HEK293 (cell line): ENCODE results near the gene TADA3.

Source experiments
- CTCF ChIA-PET: fragments of 350-600 bp; formaldehyde crosslinking; extraction: SDS; loops from one replicate; lab custom pipeline; 2021; ENCODE audit warnings: antibody characterized with exemption; lab: Yijun Ruan, JAX
- POLR2A ChIA-PET: fragments of 300-600 bp; formaldehyde crosslinking; extraction: SDS; loops from one replicate; lab custom pipeline; 2020; ENCODE audit warnings: antibody characterized with exemption, inconsistent platforms; lab: Yijun Ruan, JAX
- H3K27ac ChIP-seq: fragments of 200-500 bp; sonication (Bioruptor generic); 2 replicates; pipeline ENCODE4 v1.5.1; 2014; ENCODE audit warnings: low read depth, low read length, control low read depth, inconsistent platforms; ENCODE audit errors: extremely low read depth
- H3K36me3 ChIP-seq, 2 experiments: fragments of 200-500 bp in 1 of 2; sonication (Bioruptor generic) in 1 of 2; 1 replicate in 1 of 2; 2 replicates in 1 of 2; pipeline ENCODE4 v1.5.1; 2014 to 2017; ENCODE audit warnings: inconsistent platforms in 2 of 2, low read length in 2 of 2; ENCODE audit not compliant: control insufficient read depth in 2 of 2, insufficient read depth in 1 of 2
- H3K4me1 ChIP-seq: fragments of 200-500 bp; sonication (Bioruptor generic); 2 replicates; pipeline ENCODE4 v1.5.1; 2014; ENCODE audit warnings: mild to moderate bottlenecking, low read length, inconsistent platforms; ENCODE audit not compliant: control insufficient read depth, insufficient read depth
- H3K4me3 ChIP-seq: 2 replicates; pipeline ENCODE4 v1.5.1; 2011; ENCODE audit warnings: low read depth, mild to moderate bottlenecking, control low read depth, low read length, moderate library complexity
- H3K9me3 ChIP-seq: fragments of 200-500 bp; sonication (Bioruptor generic); 2 replicates; pipeline ENCODE4 v1.5.1; 2014; ENCODE audit warnings: low read depth, low read length, inconsistent platforms; ENCODE audit not compliant: control insufficient read depth, insufficient read depth
- CTCF ChIP-seq: fragments of 450-650 bp; formaldehyde crosslinking; IDR thresholded peaks from 2 replicates; pipeline ENCODE4 v1.5.1; 2016; ENCODE audit warnings: missing biosample characterization, missing genetic modification characterization
- PRDM1 ChIP-seq: fragments of 450-650 bp; formaldehyde crosslinking; IDR thresholded peaks from 2 replicates; pipeline ENCODE4; 2016; ENCODE audit warnings: missing biosample characterization, missing genetic modification characterization
- SCRT2 ChIP-seq: fragments of 450-650 bp; formaldehyde crosslinking; IDR thresholded peaks from 2 replicates; pipeline ENCODE4 v1.5.1; 2016; ENCODE audit warnings: missing biosample characterization, missing genetic modification characterization
- WT1 ChIP-seq: fragments of 450-650 bp; formaldehyde crosslinking; IDR thresholded peaks from 2 replicates; pipeline ENCODE4 v1.5.1; 2016; ENCODE audit warnings: missing biosample characterization, missing genetic modification characterization
- ZBTB10 ChIP-seq: fragments of 450-650 bp; formaldehyde crosslinking; IDR thresholded peaks from 2 replicates; pipeline ENCODE4 v1.5.1; 2016; ENCODE audit warnings: missing biosample characterization, missing genetic modification characterization
- ZNF155 ChIP-seq: fragments of 450-650 bp; formaldehyde crosslinking; IDR thresholded peaks from 2 replicates; pipeline ENCODE4 v1.5.1; 2016; ENCODE audit warnings: missing biosample characterization, missing genetic modification characterization
- ZNF169 ChIP-seq: fragments of 450-650 bp; formaldehyde crosslinking; IDR thresholded peaks from 2 replicates; pipeline ENCODE4 v1.5.1; 2016; ENCODE audit warnings: missing biosample characterization, missing genetic modification characterization
- ZNF350 ChIP-seq: fragments of 450-650 bp; formaldehyde crosslinking; IDR thresholded peaks from 2 replicates; pipeline ENCODE4 v1.5.0; 2017; ENCODE audit warnings: missing biosample characterization, mild to moderate bottlenecking, missing genetic modification characterization
- ZNF501 ChIP-seq: fragments of 450-650 bp; formaldehyde crosslinking; IDR thresholded peaks from 2 replicates; pipeline ENCODE4 v1.5.1; 2016; ENCODE audit warnings: missing biosample characterization, missing genetic modification characterization
- ZNF600 ChIP-seq: fragments of 450-650 bp; formaldehyde crosslinking; IDR thresholded peaks from 2 replicates; pipeline ENCODE4 v1.5.1; 2016; ENCODE audit warnings: missing biosample characterization, missing genetic modification characterization
- ZNF645 ChIP-seq: fragments of 450-650 bp; formaldehyde crosslinking; IDR thresholded peaks from 2 replicates; pipeline ENCODE4; 2016; ENCODE audit warnings: missing biosample characterization, missing genetic modification characterization
- ZNF777 ChIP-seq: fragments of 450-650 bp; formaldehyde crosslinking; IDR thresholded peaks from 2 replicates; pipeline ENCODE4 v1.5.1; 2017; ENCODE audit warnings: missing biosample characterization, missing genetic modification characterization, borderline replicate concordance
- ZNF792 ChIP-seq: fragments of 450-650 bp; formaldehyde crosslinking; IDR thresholded peaks from 2 replicates; pipeline ENCODE4 v1.5.1; 2016; ENCODE audit warnings: missing biosample characterization, missing genetic modification characterization
- ZNF837 ChIP-seq: fragments of 450-650 bp; formaldehyde crosslinking; IDR thresholded peaks from 2 replicates; pipeline ENCODE4 v1.5.1; 2016; ENCODE audit warnings: missing biosample characterization, missing genetic modification characterization

Gene TADA3

GRCh38 chr3:9791127-9791526 lies 1.1 kb downstream of the TADA3 start:
- no peaks in the 10 kb centered on the region for H3K4me1 ChIP-seq
- H3K9me3 ChIP-seq: no peaks in the 10 kb centered on the region
- peaks cover 10 to 60% of the 10 kb centered on the region in 2 experiments; a peak in 2 of 3 replicates for H3K36me3 ChIP-seq
- TF ChIP-seq SCRT2 (tag by site-specific recombination) (0 out of 2 replicates have a peak, but pooled peaks have one; percentile 51), ZNF350 (no peak)
- ChIA-PET POLR2A (interaction anchor here (0.7 to 1.0 kb wide), 2 partner anchors 15 to 21 kb away, joined by 3 read pairs; partner anchors contain the start of gene CAMK1), CTCF (interaction anchor here (0.7 kb wide), 1 partner anchor 155 kb away, joined by 3 read pairs; no protein-coding TSS in a partner anchor)
- H3K4me3 ChIP-seq: no peak overlapping the region
- H3K27ac ChIP-seq: no peak overlapping the region

GRCh38 chr3:9787714-9788113 lies 4.6 kb downstream of the TADA3 start:
- no peak overlapping the region for H3K27ac ChIP-seq
- TF ChIP-seq PRDM1 (peak; percentile 76), ZNF777 (no peak), ZNF600 (0 out of 2 replicates have a peak, but pooled peaks have one; percentile 14)
- POLR2A ChIA-PET: interaction anchor here (1.2 kb wide), 1 partner anchor 19 kb away, joined by 3 read pairs; no protein-coding TSS in a partner anchor
- H3K4me3 ChIP-seq: no peak overlapping the region
- CTCF ChIA-PET: interaction anchor here (0.6 kb wide), 1 partner anchor 57 kb away, joined by 3 read pairs; no protein-coding TSS in a partner anchor
- no peaks in the 10 kb centered on the region for H3K4me1 ChIP-seq
- peaks cover 3 to 70% of the 10 kb centered on the region in 2 experiments; a peak in 2 of 3 replicates for H3K36me3 ChIP-seq
- no peaks in the 10 kb centered on the region for H3K9me3 ChIP-seq

GRCh38 chr3:9786825-9787669 lies 5.2 kb downstream of the TADA3 start:
- Histone ChIP-seq H3K4me3 (no peak overlapping the region), H3K9me3 (no peaks in the 10 kb centered on the region)
- TF ChIP-seq CTCF (tag by site-specific recombination) (0 out of 2 replicates have a peak, but pooled peaks have one; percentile 23), ZBTB10 (tag by site-specific recombination) (no peak)
- TF ChIP-seq, all 188 proteins: peak for 1
- Histone ChIP-seq H3K27ac (no peak overlapping the region; the same call in 1 of the 2 replicates), H3K4me1 (no peaks in the 10 kb centered on the region), H3K36me3 (peaks cover 4 to 77% of the 10 kb centered on the region in 2 experiments; a peak in 2 of 3 replicates)
- ChIA-PET POLR2A (no interaction called here), CTCF (interaction anchor here (0.6 to 1.9 kb wide), 5 partner anchors 10 to 96 kb away, joined by 3 to 7 read pairs (median 3); partner anchors contain the start of gene OGG1)

- CTCF ChIA-PET: interaction anchor here (0.6 to 1.9 kb wide), 5 partner anchors 9 to 97 kb away, joined by 3 to 7 read pairs (median 3); partner anchors contain the start of gene OGG1
- peaks cover 9 to 84% of the 10 kb centered on the region in 2 experiments; a peak in 2 of 3 replicates for H3K36me3 ChIP-seq
- POLR2A ChIA-PET: no interaction called here
- no peak for TF ChIP-seq WT1
- TF ChIP-seq ZNF837: no peak
- no peak for TF ChIP-seq ZNF777
- no peak for TF ChIP-seq ZNF155 (tag by site-specific recombination)
- no peak for TF ChIP-seq PRDM1
- TF ChIP-seq ZNF645: no peak
- no peak for TF ChIP-seq ZNF169
- TF ChIP-seq ZBTB10 (tag by site-specific recombination): no peak
- TF ChIP-seq ZNF792 (tag by site-specific recombination): no peak
- TF ChIP-seq ZNF501: no peak
- H3K4me1 ChIP-seq: no peaks in the 10 kb centered on the region
- no peaks in the 10 kb centered on the region for H3K9me3 ChIP-seq
- no peak overlapping the region for H3K4me3 ChIP-seq
- H3K27ac ChIP-seq: no peak overlapping the region
Observed at GRCh38 chr3:9786209-9786739, 6.0 kb downstream of the TADA3 start.
